Panc1 (cell line): ENCODE measurements around the gene UNC80.

ENCODE experiments used
- CTCF ChIP-seq: fragments of 450-650 bp; IDR thresholded peaks from 2 replicates; pipeline ENCODE4 v1.5.1; 2017; ENCODE audit warnings: mild to moderate bottlenecking
- POLR2AphosphoS5 ChIP-seq: IDR thresholded peaks from 2 replicates; pipeline ENCODE4 v1.6.1; 2012; ENCODE audit warnings: mild to moderate bottlenecking, low read depth, low read length, moderate library complexity
- REST ChIP-seq, 2 experiments: IDR thresholded peaks; 2 replicates each; pipeline ENCODE4 v1.6.1; 2011 to 2012; ENCODE audit warnings: low read depth in 2 of 2, control low read depth in 1 of 2, low read length in 1 of 2, mild to moderate bottlenecking in 1 of 2, moderate library complexity in 1 of 2; ENCODE audit not compliant: insufficient read depth in 1 of 2
- SIN3A ChIP-seq: IDR thresholded peaks from 2 replicates; pipeline ENCODE4 v1.6.1; 2012; ENCODE audit warnings: low read depth, mild to moderate bottlenecking, low read length, moderate library complexity, borderline replicate concordance; ENCODE audit not compliant: insufficient read depth
- TCF7L2 ChIP-seq: IDR thresholded peaks from 2 replicates; pipeline ENCODE4 v1.6.1; 2011; ENCODE audit warnings: mild to moderate bottlenecking, low read depth, low read length, inconsistent platforms

- TF ChIP-seq CTCF (no peak), TCF7L2 (no peak), POLR2AphosphoS5 (no peak), SIN3A (no peak), REST (IDR thresholded peaks at IDR 0.05; ENCODE audit: insufficient read depth in 1 of 2, low read depth in 2 of 2, low read length in 1 of 2) (no peak)
Observed at GRCh38 chr2:209900638-209901037, 129.0 kb downstream of the UNC80 start.
